NCI-H524 treated with DMSO at 0.1 percent for 48 hours (cell line): Measurements from ENCODE around the gene MRPL23.

Source experiments
- DNase-seq: peaks from one replicate; lab custom pipeline; 2025; lab: John Stamatoyannopoulos, UW

The MRPL23 gene

DNA sequence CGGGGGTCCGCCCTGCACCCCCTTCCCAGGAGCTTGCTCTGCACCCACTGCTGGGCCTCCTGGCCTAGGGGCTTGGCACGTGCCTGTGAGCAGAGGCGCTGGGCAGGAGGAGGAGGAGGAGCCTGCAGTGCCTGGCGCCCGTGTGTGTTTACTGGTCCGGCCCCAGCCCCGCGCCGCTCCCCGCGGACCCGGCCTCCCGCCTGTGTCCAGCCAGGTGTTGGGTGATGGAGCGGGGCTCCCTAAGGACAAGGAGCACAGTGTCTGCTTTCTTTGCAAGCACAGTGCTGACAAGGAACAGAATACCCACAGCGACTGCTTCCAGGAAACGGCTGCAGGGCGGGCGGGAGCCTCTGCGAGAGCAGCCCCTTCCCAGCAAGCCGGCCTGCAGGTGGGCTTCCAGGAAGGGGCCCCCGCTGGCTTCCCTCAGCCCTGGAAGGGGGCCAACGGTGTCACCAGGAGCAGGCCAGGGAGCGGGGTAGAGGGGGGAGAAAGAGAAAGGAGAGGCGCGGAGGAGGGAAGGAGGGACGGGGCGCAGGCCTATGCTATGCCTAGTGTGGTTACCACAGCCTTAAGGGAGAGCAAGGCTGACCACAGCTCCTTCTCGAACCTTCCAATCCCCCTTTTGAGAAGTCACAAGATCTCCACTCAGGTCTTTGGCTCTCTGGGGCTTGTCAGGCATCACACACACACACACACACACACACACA lies 43.9 kb downstream of the MRPL23 start:
- no peak for DNase-seq

DNA sequence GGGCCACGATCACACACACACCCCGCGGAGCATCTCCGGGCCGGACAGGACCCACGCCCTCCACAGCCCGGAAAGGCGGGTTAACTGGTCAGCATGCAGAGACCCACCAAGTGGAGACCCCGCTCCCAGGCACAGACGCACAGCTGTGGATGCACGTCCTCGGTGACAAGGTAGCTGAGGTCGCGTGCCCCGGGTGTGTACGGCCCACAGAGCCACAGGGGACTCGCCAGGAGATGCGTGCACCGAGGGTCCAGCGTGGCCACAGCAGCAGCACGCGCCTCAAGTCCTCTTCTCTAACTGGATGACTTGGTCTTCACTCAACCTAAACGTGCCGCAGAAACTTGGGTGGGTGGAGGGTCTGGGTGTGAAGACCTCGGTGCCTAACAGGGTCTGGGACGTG lies 45.0 kb downstream of the MRPL23 start:
- no peak for DNase-seq

DNA sequence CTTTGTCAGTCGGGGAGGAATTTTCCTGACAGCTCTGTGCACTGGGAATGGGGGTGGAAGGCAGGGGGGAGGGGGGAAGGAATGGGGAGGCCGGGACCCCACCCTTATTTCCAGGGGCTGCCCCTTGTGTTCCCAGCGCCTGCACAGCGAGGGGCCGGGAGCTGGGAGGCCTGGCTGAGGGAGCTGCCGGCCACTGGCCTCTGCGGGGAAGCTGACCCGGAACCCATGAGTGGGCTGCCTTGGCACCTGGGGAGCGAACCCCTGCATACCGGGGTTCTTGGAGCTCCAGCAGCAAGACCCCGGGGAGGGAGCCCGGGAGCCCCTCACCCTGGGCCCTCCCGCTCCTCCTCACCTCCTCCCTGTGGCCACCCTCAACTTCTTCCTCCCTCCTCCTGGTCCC lies 47.0 kb downstream of the MRPL23 start:
- DNase-seq, result no peak

DNA sequence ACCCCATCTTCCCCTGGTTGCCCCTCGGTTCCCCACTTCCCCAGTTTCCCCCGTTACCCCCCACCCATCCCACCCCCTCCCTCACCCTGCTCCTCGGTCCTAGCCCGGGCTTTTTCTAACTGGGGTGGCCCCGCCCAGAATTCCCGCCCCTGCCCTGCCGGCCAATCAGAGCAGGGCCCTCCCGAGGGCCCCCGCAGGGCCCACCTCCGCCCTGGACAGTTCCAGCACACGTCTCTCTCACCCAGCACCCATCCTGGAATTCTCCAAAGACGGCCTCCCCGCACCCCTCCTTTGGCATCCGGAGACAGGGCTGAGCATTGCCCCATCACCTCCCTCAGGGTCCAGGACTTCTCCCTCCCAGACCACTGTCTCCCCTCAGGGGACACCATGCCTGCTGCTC lies 50.6 kb downstream of the MRPL23 start, which contains the start of gene H19:
Gene H19 (minus strand): TSS at position 88 of the 400 bp plus-strand sequence.
- no peak for DNase-seq

DNA sequence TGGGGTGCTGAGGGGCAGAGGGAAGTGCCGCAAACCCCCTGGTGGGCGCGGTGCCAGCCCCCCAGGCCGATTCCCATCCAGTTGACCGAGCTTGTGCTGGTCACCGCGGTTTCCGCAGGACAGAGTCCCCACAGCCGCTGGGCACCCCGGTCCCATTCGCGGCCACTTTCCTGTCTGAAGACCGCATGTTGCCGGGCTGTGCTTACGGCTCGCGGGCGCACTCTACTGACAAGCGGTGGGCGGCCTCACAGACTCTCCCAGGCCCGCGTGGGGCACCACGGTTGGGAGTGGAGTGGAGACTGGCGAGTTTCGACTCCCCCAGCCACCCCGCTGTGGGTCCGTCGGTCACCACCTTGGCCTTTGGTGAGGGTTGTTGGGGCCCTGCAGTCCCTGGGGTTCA lies 51.2 kb downstream of the MRPL23 start:
- DNase-seq, result no peak

DNA sequence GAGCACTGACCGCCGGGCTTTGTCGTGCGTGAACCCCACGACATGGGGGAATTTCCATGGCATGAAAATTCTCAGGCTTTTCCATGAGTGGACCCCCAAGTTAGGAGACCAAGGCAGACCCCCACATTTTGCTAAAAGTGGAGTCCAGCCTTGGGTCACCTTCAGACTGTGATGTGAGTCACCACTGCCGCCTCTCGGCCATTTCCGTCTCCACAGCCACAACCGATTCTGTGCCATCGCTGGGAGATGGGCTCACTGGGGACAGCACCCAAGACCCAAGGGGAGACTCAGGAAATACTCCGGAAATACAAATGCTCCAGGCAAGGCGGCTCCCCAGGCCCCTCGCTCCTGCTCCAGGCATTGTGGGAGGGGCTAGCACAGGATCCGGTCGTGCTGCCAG lies 51.7 kb downstream of the MRPL23 start:
- DNase-seq, result no peak

DNA sequence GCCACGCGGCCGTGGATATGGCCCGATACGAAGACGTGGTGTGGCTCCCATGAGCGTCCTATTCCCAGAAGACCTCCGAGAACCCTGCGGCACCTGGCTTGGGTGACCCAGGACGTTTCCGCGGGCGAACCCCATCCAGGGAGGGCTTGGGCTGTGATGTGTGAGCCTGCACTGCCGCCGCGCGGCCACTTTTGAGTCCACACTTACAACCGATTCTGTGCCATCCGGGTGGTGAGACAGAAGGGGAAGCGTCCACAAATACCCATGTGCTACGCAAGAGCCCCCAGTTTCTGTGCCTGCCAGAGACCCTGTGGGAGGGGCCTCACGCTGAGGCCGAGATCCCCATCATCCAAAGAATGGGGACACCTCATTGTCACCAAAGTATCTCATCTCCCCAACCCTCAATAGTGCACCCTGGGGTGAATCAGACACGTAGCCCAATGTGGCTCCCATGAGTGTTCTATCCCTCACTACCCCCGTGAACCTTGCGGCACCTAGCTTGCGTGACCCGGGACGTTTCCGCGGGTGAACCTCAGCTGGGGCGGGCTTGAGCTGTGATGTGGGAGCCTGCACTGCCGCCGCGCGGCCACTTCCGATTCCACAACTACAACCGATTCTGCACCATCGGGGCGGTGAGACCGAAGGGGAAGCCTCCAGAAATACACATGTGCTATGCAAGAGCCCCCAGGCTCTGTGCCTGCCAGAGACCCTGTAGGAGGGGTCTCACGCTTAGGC lies 55.1 kb downstream of the MRPL23 start:
- no peak for DNase-seq

DNA sequence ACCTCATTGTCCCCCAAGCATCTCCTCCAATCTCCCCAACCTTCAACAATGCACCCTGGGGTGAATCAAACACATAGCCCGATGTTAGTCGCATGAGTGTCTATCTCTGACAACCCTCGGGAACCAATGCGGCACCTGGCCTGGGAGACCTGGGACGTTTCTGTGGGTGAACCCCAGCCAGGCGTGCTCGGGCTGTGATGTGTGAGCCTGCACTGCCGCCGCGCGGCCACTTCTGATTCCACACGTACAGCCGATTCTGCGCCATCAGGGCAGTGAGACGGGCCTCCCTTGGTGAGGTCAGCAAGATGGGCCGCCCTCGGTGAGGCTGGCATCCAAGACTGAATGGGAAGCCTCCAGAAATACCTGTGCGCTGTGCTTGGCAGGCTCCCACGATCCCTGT lies 55.7 kb downstream of the MRPL23 start:
- no peak for DNase-seq

DNA sequence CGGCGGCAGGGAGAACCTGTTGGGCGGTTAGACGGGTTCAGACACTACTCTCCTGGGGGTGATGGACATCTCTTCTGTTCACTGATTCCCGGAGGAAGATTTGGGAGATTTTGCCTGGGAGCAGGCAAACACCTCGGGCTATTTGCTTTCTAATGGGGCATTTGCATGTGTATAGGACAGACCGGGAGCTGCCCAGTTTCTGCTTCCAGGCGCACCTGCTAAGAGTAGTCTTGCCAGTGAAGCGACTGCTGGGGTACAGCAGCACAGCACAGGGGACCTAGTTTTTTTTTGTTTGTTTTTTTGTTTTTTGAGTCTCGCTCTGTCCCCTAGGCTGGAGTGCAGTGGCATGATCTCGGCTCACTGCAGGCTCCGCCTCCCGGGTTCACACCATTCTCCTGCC lies 57.3 kb downstream of the MRPL23 start:
- no peak for DNase-seq
